Measurements from ENCODE around the gene ERP44.

DNA sequence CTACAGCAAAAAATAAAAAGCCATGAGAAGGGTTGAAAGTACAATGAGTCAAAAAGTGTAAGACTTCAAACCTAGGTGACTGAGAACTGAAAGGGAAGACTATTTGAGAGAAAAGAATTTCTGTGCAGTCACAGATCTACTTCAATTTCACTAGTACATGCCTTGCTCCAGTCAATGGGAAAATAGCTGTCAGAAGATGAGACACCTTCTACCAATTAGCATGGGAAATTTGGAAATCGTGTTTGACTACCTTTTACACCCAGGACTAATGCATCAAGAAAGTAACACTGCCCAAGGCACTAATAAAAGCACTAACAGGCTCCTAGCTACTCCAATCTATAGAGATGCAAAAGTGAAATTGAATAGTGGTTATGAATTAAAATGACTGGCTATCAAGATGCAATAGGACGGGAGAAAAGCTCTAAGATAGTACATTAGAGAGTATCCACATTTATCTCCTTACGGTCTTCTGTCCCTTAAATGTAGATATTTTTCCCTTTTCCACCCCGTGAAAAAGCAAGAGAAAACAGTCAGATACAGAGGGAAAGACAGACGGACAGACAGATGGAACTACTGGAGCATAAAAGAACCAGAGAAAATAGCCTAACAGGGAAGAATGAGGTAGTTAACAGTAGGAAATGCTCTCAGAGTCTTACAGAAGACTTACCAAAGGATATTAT lies 15.2 kb downstream of the ERP44 start:
- TF ChIP-seq CTCF (IDR thresholded peaks at IDR 0.05) (no peak), POLR2A (IDR thresholded peaks at IDR 0.05) (no peak)

All from right lobe of liver (tissue), 4 donors.